GM12872 (cell line): Measurements from ENCODE around the gene TMEM63C.

Experiments used
- CTCF ChIP-seq: IDR thresholded peaks from 3 replicates; pipeline ENCODE4 v1.5.1; 2011; ENCODE audit warnings: low read depth, mild to moderate bottlenecking, low read length, moderate library complexity; ENCODE audit not compliant: insufficient read depth

Gene TMEM63C

GRCh38 chr14:77241955-77242354 is 60.4 kb downstream of the TMEM63C start:
- TF ChIP-seq CTCF: no peak

GRCh38 chr14:77242752-77243151 is 61.2 kb downstream of the TMEM63C start:
- TF ChIP-seq CTCF: no peak

- TF ChIP-seq CTCF: no peak
These were observed 62.3 kb downstream of the TMEM63C start for GRCh38 chr14:77243853-77244252.

- TF ChIP-seq CTCF: peak; percentile 20; the same call in 1 of the 3 replicates
These were observed 64.2 kb downstream of the TMEM63C start for GRCh38 chr14:77245820-77246219.

GRCh38 chr14:77246784-77247183 is 65.2 kb downstream of the TMEM63C start:
- TF ChIP-seq CTCF: no peak

GRCh38 chr14:77248666-77249065 is 67.1 kb downstream of the TMEM63C start:
- no peak for TF ChIP-seq CTCF

- TF ChIP-seq CTCF: no peak
These were observed 67.7 kb downstream of the TMEM63C start for GRCh38 chr14:77249286-77249685.

- no peak for TF ChIP-seq CTCF
These were observed 69.3 kb downstream of the TMEM63C start for GRCh38 chr14:77250927-77251326.
